ELF-1 (cell line): Measurements from ENCODE around the gene SAT1.
"Not testable (repeated sequence)": the region's sequence is repeated elsewhere in the genome, so short reads cannot be mapped to it uniquely, and the experiment has no call there.

Source experiments
- DNase-seq: peaks from one replicate; pipeline ENCODE4 v3.0.0-alpha.2; 2016; ENCODE audit warnings: low read depth, low spot score

SAT1 gene

GRCh38 chrX:23782863-23783588 lies at the start of gene SAT1:
SAT1 (plus strand) TSS chrX:23783173; CDS start chrX:23783352, 179 bp downstream.
- DNase-seq = peak; percentile 99

DNA sequence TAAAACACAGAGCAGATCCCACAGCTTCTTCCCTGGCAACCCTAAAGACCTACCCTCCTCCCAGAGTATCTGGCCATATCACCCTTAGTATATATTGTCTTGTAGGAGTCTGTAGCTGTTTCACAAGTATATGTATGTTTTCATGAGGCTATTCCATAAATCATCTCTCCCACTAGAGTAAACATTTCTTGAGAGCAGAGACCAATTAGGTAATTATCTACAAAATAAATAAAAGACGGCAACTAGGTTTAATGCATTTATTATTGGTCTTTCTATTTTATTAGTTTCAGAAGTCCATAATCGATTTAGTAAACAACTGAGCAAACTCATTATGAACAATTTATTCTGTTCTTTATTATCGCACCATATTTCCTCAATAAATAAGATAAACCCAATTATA lies 46.9 kb upstream of the SAT1 start:
- no peak for DNase-seq

DNA sequence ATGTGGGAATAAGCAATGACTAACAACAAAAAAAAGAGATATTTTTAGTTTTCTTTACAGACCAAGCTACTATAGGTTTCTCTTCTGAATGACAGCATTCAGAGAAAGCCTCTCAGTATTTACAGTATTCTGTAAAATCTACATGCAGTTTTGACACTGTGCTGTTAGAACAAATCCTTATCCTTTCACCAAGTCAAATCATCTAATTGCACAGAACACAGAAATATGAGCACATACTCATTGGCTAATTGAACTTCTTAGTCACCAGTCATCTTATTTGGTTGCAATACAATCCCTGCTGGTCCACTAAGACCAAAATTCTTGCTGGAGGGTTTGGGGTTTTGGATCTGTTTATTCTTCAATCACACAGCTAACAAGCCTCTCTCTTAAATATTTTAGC lies 45.6 kb upstream of the SAT1 start:
- no peak for DNase-seq

DNA sequence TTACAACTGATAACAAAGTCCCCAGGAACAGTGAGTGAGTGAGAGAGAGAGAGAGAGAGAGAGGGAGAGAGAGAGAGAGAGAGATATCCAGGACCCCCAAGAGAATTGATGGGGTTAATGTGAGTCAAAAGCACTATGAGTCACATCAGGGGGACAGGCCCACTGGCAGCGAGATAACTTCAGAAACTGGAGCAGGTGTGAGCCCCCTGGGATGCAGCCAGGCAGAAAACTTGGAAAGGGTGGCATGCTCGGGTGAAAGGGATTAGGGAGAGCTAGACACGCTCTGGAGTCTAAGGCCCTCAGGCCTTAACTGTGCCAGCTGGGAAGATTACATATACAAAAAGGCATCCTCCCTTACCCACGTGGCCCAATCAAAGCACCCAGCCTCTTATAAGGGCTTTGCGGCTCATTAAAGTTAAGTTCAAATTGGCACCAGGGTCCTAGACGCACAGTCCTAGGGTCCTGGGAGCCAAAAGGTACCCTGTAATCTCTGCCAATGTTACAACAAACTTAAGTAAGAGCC lies 40.7 kb upstream of the SAT1 start:
- peak; percentile 81 for DNase-seq

- DNase-seq = peak; percentile 96
These were observed 40.0 kb upstream of the SAT1 start, which contains the start of gene ACOT9 for GRCh38 chrX:23742697-23743622. ACOT9 (minus strand) TSS chrX:23743276; CDS start chrX:23743144, 132 bp downstream.

- DNase-seq = not testable (repeated sequence)
These were observed 39.4 kb upstream of the SAT1 start for GRCh38 chrX:23743623-23743971.

GRCh38 chrX:23745786-23746185 lies 37.2 kb upstream of the SAT1 start:
- no peak for DNase-seq

GRCh38 chrX:23749129-23749528 lies 33.8 kb upstream of the SAT1 start:
- no peak for DNase-seq

GRCh38 chrX:23749576-23749975 lies 33.4 kb upstream of the SAT1 start:
- no peak for DNase-seq

- no peak for DNase-seq
These were observed 30.1 kb upstream of the SAT1 start for GRCh38 chrX:23752740-23753415.

GRCh38 chrX:23754664-23755063 lies 28.3 kb upstream of the SAT1 start:
- DNase-seq = no peak

GRCh38 chrX:23756165-23756564 lies 26.8 kb upstream of the SAT1 start:
- DNase-seq = peak; percentile 63

- DNase-seq = no peak
These were observed 23.2 kb upstream of the SAT1 start for GRCh38 chrX:23759821-23760220.

DNA sequence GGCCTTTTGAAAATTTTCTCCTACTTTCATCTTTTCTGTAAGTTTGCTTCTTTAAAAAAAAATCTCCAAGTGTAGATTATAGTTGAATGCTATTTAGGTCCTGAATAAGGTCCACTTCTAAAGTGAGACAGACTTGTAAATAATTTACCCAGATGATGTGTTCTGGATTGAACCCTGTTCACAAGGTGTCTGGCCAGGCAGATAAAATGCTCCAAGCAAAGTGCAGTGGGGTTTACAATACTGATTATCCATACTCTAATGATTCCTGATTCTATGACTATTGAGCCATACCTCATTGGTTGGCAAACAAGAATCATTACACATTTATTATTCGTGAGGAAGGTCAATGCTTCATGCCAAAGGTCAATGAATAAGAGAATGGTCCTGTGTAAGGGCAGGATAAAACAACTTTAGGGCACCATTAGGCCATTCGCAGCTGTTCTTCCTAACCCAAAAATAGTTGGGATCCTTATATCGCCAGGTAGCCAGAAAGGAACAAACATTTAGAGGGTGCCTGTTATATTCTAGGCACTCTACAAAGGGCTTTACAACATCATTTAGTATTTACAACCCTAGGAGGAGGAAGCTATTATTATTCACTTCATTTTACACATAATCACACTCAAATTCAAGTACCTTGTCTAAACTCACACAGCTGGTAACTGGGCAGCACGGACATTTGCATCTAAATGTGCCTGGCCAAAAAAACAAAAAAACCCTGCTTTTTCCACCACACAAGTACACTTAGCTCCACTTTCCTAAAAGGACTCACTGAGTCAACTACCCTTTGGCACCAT lies 18.6 kb upstream of the SAT1 start:
- no peak for DNase-seq

- DNase-seq = no peak
These were observed 17.5 kb upstream of the SAT1 start for GRCh38 chrX:23765449-23765848.

DNA sequence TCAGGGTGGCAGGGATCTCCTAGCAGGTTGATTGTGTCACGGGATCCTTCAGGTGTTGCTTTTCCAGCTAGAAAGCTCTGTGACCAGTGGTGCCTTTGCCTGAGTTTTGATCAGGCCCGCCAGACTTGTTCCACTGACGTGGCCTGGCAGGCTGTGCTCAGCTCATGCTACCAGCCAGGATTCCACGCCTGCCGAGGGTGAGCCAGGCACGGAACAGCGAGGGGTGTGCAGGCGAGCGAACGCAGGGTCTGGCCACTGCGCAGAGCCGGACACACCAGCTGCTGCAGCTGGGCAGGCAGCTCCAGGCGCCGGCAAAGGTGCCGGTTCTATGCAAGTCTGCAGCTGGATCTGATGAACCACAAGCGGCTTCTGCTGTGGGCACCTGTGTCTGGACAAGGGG lies 17.1 kb upstream of the SAT1 start:
- no peak for DNase-seq

DNA sequence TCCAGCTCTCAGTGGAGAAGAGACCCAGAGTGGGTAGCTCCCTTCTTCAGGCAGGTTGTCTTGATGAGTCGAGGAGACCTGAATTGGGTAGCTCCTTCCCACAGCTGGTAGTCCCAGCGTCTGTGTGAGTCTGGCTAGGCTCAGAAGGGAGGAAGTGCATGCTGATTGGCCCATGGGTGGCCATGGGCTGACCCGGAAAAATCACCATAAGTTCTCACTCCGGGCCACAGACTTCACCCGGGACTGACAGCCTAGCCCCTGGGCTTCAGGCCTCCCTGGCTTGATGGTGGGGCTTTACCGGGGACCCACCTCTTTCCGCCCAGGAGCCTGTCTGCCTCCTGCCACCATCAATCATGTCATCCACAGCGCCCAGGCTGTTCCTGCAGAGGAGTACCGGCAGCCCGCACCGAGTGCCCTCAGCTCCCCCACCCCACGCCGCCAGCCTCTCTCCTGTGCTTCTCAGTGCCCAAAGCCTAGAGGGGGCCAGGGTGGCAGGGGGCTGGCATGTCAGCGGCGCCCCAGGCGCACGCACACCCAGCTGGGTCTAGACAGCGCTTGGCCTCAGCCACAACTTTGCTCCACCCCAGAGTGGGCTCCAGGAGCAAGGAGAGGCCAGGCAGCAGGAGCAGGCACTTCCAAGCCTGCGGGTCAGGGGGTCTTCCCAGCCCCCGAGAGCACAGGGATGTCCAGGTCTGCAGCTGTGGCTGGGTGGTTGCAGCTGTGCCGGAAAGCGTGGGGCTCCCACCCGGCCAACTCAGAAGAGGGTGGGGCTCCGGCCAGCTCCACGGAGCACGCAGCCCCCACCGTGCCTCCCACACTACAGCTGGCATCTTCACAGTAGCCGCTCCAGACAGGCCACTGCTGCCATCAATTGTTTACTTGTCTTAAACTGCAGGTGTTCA lies 16.1 kb upstream of the SAT1 start:
- peak; percentile 38 for DNase-seq

DNA sequence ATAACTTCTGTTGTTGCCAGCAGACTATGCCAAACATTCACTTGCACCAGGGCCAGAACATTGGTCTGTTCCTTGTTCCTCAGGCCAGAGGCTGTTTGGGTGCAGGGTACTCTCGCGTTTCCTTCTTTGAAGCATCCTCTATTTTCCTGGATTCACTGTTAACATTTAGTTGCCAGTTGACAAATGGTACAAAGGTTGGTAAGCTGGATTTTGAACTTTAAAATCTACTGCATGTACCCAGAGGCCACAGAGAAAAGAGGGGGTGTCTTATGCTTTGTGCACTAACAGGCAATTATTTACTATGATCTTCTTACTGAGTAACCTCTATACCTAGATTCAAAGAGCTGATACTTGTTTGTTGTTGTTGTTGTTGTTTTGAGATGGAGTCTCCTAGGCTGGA lies 12.8 kb upstream of the SAT1 start:
- DNase-seq = no peak

DNA sequence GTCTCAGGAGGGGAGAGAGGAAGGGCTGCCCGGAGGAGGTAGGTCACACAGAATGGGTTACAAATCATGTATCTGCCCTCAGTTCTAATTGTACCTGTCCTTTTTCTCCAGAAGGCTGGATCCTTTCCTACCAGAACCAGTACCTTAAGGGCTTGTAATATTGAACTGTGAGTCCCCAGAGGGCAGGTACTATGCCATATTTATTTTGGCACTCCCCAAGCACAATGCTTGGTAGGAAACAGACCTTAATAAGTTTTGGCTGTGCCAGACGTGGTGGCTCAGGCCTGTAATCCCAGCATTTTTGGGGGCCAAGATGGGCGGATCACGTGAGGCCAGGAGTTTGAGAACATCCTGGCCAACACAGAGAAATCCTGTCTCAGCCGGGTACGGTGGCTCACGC lies 11.9 kb upstream of the SAT1 start:
- DNase-seq = not testable (repeated sequence)

DNA sequence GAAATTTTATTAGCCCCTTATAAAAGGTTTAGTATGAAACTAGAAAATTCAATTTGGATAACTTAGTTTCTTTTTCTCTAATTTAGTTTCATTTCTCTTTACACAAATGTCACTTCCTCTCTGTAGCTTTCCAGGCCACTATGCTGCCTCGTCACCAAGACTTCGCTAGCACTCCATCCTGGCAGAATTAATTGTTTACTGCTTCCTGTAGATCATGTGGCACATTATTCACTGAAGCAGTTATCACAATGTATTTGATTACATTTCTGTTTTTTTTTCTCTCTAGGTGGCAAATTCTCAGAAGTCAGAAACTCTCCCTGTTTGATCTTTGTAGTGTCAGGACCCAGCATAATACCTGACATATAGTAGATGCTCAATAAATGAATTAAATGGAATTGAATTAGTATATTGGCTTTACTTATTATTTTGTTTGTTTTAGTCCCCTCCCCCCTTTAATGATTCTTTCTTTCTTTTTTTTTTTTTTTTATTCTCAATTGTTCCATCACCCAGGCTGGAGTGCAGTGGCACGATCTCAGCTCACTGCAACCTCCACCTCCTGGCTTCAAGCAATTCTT lies 9.3 kb upstream of the SAT1 start:
- no peak for DNase-seq
